H1 (cell line): Measurements from ENCODE around the gene IFNAR2. TPM values are rescaled to one million over a fixed set of nuclear protein-coding genes. Genes with fewer than 3 reads are reported as not detected.

Experiments used
- CTCF ChIA-PET: fragments of 300-600 bp; sonication (Branson Sonifier 250); formaldehyde crosslinking; loops from one replicate; lab custom pipeline; 2021; ENCODE audit not compliant: partially characterized antibody; lab: Charles Lee
- POLR2A ChIA-PET: fragments of 300-600 bp; sonication (Branson Sonifier 250); formaldehyde crosslinking; loops from one replicate; lab custom pipeline; 2021; ENCODE audit warnings: inconsistent platforms; ENCODE audit not compliant: partially characterized antibody; lab: Charles Lee
- DNase-seq, 2 experiments: peaks; one replicate each; pipeline versions ENCODE4 v3.0.0 to v3.0.0-alpha.2; 2010 to 2022; ENCODE audit warnings: low spot score in 2 of 2, low read depth in 1 of 2, mixed read lengths in 1 of 2
- FAIRE-seq: peaks from 2 replicates; lab custom pipeline; 2011; peaks lifted over from hg19 to GRCh38; lab: Jason Lieb, UNC
- H2AFZ ChIP-seq: 2 replicates; pipeline ENCODE4 v1.8.1; 2012; ENCODE audit warnings: low read length, inconsistent platforms
- H2AK5ac ChIP-seq: 2 replicates; pipeline ENCODE4 v1.6.1; 2013; ENCODE audit warnings: low read depth, low read length
- H2BK120ac ChIP-seq: replicated peaks from 2 replicates; pipeline ENCODE3; 2013; ENCODE audit warnings: low read depth, low read length, inconsistent platforms
- H2BK12ac ChIP-seq: 2 replicates; pipeline ENCODE4 v1.6.1; 2013; ENCODE audit warnings: low read depth, low read length
- H2BK15ac ChIP-seq: 2 replicates; pipeline ENCODE4 v1.6.1; 2013; ENCODE audit warnings: low read length
- H2BK20ac ChIP-seq: 2 replicates; pipeline ENCODE4 v1.6.1; 2013; ENCODE audit warnings: low read length
- H2BK5ac ChIP-seq: 2 replicates; pipeline ENCODE4 v1.6.1; 2013; ENCODE audit warnings: low read depth, low read length
- H3K14ac ChIP-seq: 2 replicates; pipeline ENCODE4 v1.6.1; 2013; ENCODE audit warnings: inconsistent platforms; ENCODE audit not compliant: insufficient read length
- H3K18ac ChIP-seq: 2 replicates; pipeline ENCODE4 v1.6.1; 2013; ENCODE audit warnings: low read length; ENCODE audit errors: extremely low read depth
- H3K23ac ChIP-seq: 2 replicates; pipeline ENCODE4 v1.6.1; 2013; ENCODE audit warnings: inconsistent platforms; ENCODE audit not compliant: insufficient read length
- H3K23me2 ChIP-seq: 2 replicates; pipeline ENCODE4 v1.6.1; 2013; ENCODE audit warnings: low read depth, low read length
- H3K27ac ChIP-seq: 2 replicates; pipeline ENCODE4 v1.6.1; 2011; ENCODE audit warnings: low read depth, low read length, inconsistent platforms
- H3K27me3 ChIP-seq, 4 experiments: replicated peaks in 1 of 4; 1 replicate in 1 of 4; 2 replicates in 3 of 4; pipeline versions ENCODE4 v1.6.1 to v1.8.1; 2011 to 2013; ENCODE audit warnings: low read length in 3 of 4, mild to moderate bottlenecking in 3 of 4, inconsistent platforms in 2 of 4, mixed read lengths in 2 of 4, moderate library complexity in 1 of 4; ENCODE audit not compliant: control insufficient read depth in 3 of 4, insufficient read depth in 3 of 4; ENCODE audit errors: extremely low read depth in 1 of 4
- H3K36me3 ChIP-seq, 4 experiments: 2 replicates each; pipeline versions ENCODE4 v1.6.1 to v1.8.1; 2011 to 2013; ENCODE audit warnings: mild to moderate bottlenecking in 4 of 4, low read length in 3 of 4, moderate library complexity in 2 of 4, control low read depth in 1 of 4, inconsistent platforms in 1 of 4; ENCODE audit not compliant: insufficient read depth in 4 of 4, control insufficient read depth in 2 of 4
- H3K4ac ChIP-seq: replicated peaks from 2 replicates; pipeline ENCODE3; 2013; ENCODE audit warnings: low read length, low read depth, mixed read lengths, inconsistent platforms; ENCODE audit not compliant: insufficient read length
- H3K4me1 ChIP-seq, 4 experiments: replicated peaks in 1 of 4; 1 replicate in 1 of 4; 2 replicates in 3 of 4; pipeline versions ENCODE4 v1.6.1 to v1.8.1; 2011 to 2013; ENCODE audit warnings: low read length in 3 of 4, inconsistent platforms in 2 of 4, mixed read lengths in 1 of 4; ENCODE audit not compliant: insufficient read depth in 4 of 4, control insufficient read depth in 3 of 4
- H3K4me2 ChIP-seq, 2 experiments: 2 replicates each; pipeline versions ENCODE4 v1.6.1 to v1.8.1; 2011 to 2013; ENCODE audit warnings: low read depth in 2 of 2, low read length in 2 of 2, control low read depth in 1 of 2, inconsistent platforms in 1 of 2, mild to moderate bottlenecking in 1 of 2; ENCODE audit not compliant: insufficient read depth in 1 of 2
- H3K4me3 ChIP-seq, 4 experiments: fragments of 200-600, 300-600 bp in 1 of 4; sonication (generic), shearing (Covaris generic), sonication (Bioruptor Twin) in 1 of 4; 2 replicates each; pipeline versions ENCODE4 v1.5.1 to v1.8.1; 2011 to 2016; ENCODE audit warnings: low read length in 4 of 4, low read depth in 3 of 4, control low read depth in 2 of 4, inconsistent platforms in 2 of 4, mild to moderate bottlenecking in 2 of 4, mixed read lengths in 1 of 4, moderate library complexity in 1 of 4; ENCODE audit not compliant: insufficient read depth in 2 of 4; ENCODE audit errors: extremely low read depth in 1 of 4
- H3K56ac ChIP-seq: replicated peaks from 2 replicates; pipeline ENCODE3; 2013; ENCODE audit warnings: low read depth, mild to moderate bottlenecking, mixed read lengths, low read length, inconsistent platforms; ENCODE audit not compliant: insufficient read length
- H3K79me1 ChIP-seq: 2 replicates; pipeline ENCODE4 v1.6.1; 2013; ENCODE audit warnings: low read depth, low read length, control low read depth
- H3K79me2 ChIP-seq, 2 experiments: 2 replicates each; pipeline versions ENCODE4 v1.6.1 to v1.8.1; 2012 to 2013; ENCODE audit warnings: low read length in 2 of 2, mild to moderate bottlenecking in 2 of 2, inconsistent platforms in 1 of 2; ENCODE audit not compliant: insufficient read depth in 2 of 2, control insufficient read depth in 1 of 2
- H3K9ac ChIP-seq, 4 experiments: replicated peaks in 1 of 4; 1 replicate in 1 of 4; 2 replicates in 3 of 4; pipeline versions ENCODE4 v1.6.1 to v1.8.1; 2011 to 2013; ENCODE audit warnings: low read depth in 3 of 4, low read length in 3 of 4, control low read depth in 2 of 4, mild to moderate bottlenecking in 2 of 4, moderate library complexity in 2 of 4, inconsistent platforms in 1 of 4; ENCODE audit errors: extremely low read depth in 1 of 4
- H3K9me3 ChIP-seq, 2 experiments: 2 replicates each; pipeline versions ENCODE4 v1.6.1 to v1.8.1; 2012 to 2013; ENCODE audit warnings: mild to moderate bottlenecking in 2 of 2, moderate library complexity in 2 of 2, control low read depth in 1 of 2, inconsistent platforms in 1 of 2, low read depth in 1 of 2, low read length in 1 of 2, mixed read lengths in 1 of 2; ENCODE audit not compliant: insufficient read depth in 2 of 2
- H4K20me1 ChIP-seq, 2 experiments: replicated peaks in 1 of 2; 2 replicates each; pipeline versions ENCODE3 to v1.8.1; 2011 to 2013; ENCODE audit warnings: inconsistent platforms in 2 of 2, low read length in 2 of 2, mild to moderate bottlenecking in 1 of 2; ENCODE audit not compliant: insufficient read depth in 2 of 2, control insufficient read depth in 1 of 2
- H4K5ac ChIP-seq: 2 replicates; pipeline ENCODE4 v1.6.1; 2013; ENCODE audit warnings: low read length, low read depth, mixed read lengths, inconsistent platforms; ENCODE audit not compliant: insufficient read length
- H4K8ac ChIP-seq: 2 replicates; pipeline ENCODE4 v1.8.0; 2013; ENCODE audit warnings: mild to moderate bottlenecking, moderate library complexity, low read length, inconsistent platforms; ENCODE audit not compliant: insufficient read depth; ENCODE audit errors: extremely low read depth
- H4K91ac ChIP-seq: replicated peaks from 2 replicates; pipeline ENCODE3; 2013; ENCODE audit warnings: low read length, mixed read lengths, inconsistent platforms; ENCODE audit not compliant: insufficient read length
- EZH2 ChIP-seq: fragments of 200-600 bp; sonication (generic); IDR thresholded peaks from 2 replicates; pipeline ENCODE4 v1.7.1; 2012; ENCODE audit warnings: low read depth, mild to moderate bottlenecking, moderate library complexity, low read length, inconsistent platforms; ENCODE audit not compliant: severe bottlenecking
- FOSL1 ChIP-seq: IDR thresholded peaks from 2 replicates; pipeline ENCODE4 v1.6.1; 2011; ENCODE audit warnings: mild to moderate bottlenecking, low read depth, low read length, moderate library complexity; ENCODE audit not compliant: insufficient read depth
- HDAC2 ChIP-seq, 2 experiments: fragments of 300-600 bp in 1 of 2; sonication (generic) in 1 of 2; IDR thresholded peaks; 2 replicates each; pipeline ENCODE4 v1.6.1; 2011 to 2012; ENCODE audit warnings: low read depth in 2 of 2, low read length in 2 of 2, mild to moderate bottlenecking in 2 of 2, moderate library complexity in 2 of 2, borderline replicate concordance in 1 of 2, inconsistent platforms in 1 of 2
- KDM1A ChIP-seq: fragments of 200-600, 300-600 bp; sonication (generic); IDR thresholded peaks from 2 replicates; pipeline ENCODE4 v1.7.1; 2016; ENCODE audit warnings: mild to moderate bottlenecking, low read length, borderline replicate concordance
- NANOG ChIP-seq: IDR thresholded peaks from 2 replicates; pipeline ENCODE4 v1.6.1; 2011; ENCODE audit warnings: low read length, low read depth, mild to moderate bottlenecking, inconsistent platforms; ENCODE audit not compliant: insufficient read depth, poor library complexity, severe bottlenecking
- SAP30 ChIP-seq: fragments of 300-600 bp; sonication (generic); IDR thresholded peaks from 2 replicates; pipeline ENCODE4 v1.7.1; 2012; ENCODE audit warnings: low read length, moderate library complexity, mild to moderate bottlenecking, inconsistent platforms; ENCODE audit not compliant: insufficient read depth, insufficient replicate concordance
- SIRT6 ChIP-seq: IDR thresholded peaks from one replicate; pipeline ENCODE4 v1.7.1; 2012; ENCODE audit warnings: low read length, inconsistent platforms
- SUZ12 ChIP-seq: fragments of 200-600 bp; sonication (generic); IDR thresholded peaks from 2 replicates; pipeline ENCODE4 v1.6.1; 2012; ENCODE audit warnings: mild to moderate bottlenecking, inconsistent platforms, low read length, moderate library complexity, mixed read lengths
- WGBS, 2 experiments: shearing (Covaris generic) in 1 of 2; methylation state at CpG; one replicate each; pipeline versions ENCODE4 v1.1.6 to v1.1.7; 2013 to 2015; ENCODE audit warnings: low lambda C conversion rate in 2 of 2, mixed read lengths in 2 of 2, inconsistent platforms in 1 of 2, low coverage in 1 of 2, missing lambda C conversion rate in 1 of 2; ENCODE audit not compliant: insufficient replicate concordance in 2 of 2, insufficient coverage in 1 of 2, insufficient read length in 1 of 2; ENCODE audit errors: extremely low coverage in 1 of 2, missing lambda C conversion rate in 1 of 2; 5-methylcytosine and 5-hydroxymethylcytosine counted together
- polyA plus RNA-seq, 7 experiments: library from polyadenylated mRNA; depleted of rRNA in 3 of 7; stranded (reverse) in 5 of 7; unstranded in 2 of 7; fragments of >200 nt in 5 of 7; fragments of 200-250 nt in 2 of 7; gene quantifications; 1 replicate in 5 of 7; 2 replicates in 1 of 7; 4 replicates in 1 of 7; pipeline versions ENCODE4 v1.2.1 to v1.2.3, GENCODE V29; 2011 to 2013; ENCODE audit warnings: missing spikeins in 2 of 7, mixed read lengths in 2 of 7
- total RNA-seq: library from RNA; stranded (reverse); fragmentation: NEBNext Ultra II Directional; extraction: Animal tissue kit (Norgen Biotek cat#: 25700); gene quantifications from 2 replicates; pipeline ENCODE4 v1.2.1, GENCODE V29; 2021

Gene IFNAR2
- total and polyA plus RNA-seq, 2 of the 8 experiments (the other 6 are each of a cell fraction or from before 2014, with no cell fraction given) = 12.2 to 16.1 TPM

DNA sequence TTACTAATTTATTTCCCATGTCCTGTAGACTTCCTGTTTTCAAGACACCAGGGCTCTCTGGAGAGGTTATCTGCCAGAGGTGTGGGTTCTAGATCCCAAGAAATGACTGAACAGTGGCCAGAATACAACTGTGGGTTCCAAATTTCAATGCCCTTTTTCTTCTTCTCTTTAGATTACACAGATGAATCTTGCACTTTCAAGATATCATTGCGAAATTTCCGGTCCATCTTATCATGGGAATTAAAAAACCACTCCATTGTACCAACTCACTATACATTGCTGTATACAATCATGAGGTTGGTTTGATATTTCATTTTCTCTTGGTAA lies 15.0 kb downstream of the IFNAR2 start:
- POLR2A ChIA-PET = interaction anchor here (1.0 kb wide), 1 partner anchor 10 kb away, joined by 3 read pairs; no protein-coding TSS in a partner anchor
- FAIRE-seq = no peak

More for the DNA sequence above, 15.0 kb downstream of the IFNAR2 start:
- H4K8ac ChIP-seq = no peak overlapping the region
- H3K36me3 ChIP-seq = peaks cover 10 to 49% (median 22%) of the 10 kb centered on the region in 4 experiments
- H2BK120ac ChIP-seq = no peak overlapping the region
- H3K23me2 ChIP-seq = no peaks in the 10 kb centered on the region
- H3K9me3 ChIP-seq = peaks cover 6 to 8% of the 10 kb centered on the region in 2 experiments
- no peak overlapping the region for H3K14ac ChIP-seq
- CTCF ChIA-PET = interaction anchor here (0.7 kb wide), 1 partner anchor 46 kb away, joined by 3 read pairs; no protein-coding TSS in a partner anchor
- DNase-seq = no peak
- no peaks in the 10 kb centered on the region for H3K27me3 ChIP-seq
- TF ChIP-seq SIRT6 = no peak
- no peak for TF ChIP-seq SAP30
- no peak for TF ChIP-seq HDAC2 (IDR thresholded peaks at IDR 0.05; ENCODE audit: borderline replicate concordance in 1 of 2, low read depth in 2 of 2, low read length in 2 of 2)
- no peak for TF ChIP-seq SUZ12
- no peak for TF ChIP-seq NANOG
- no peak for TF ChIP-seq KDM1A
- no peak for TF ChIP-seq FOSL1
- no peak for TF ChIP-seq EZH2
- TF ChIP-seq, all 59 proteins: peak for 0
- H3K9ac ChIP-seq = no peak overlapping the region
- H4K20me1 ChIP-seq = no peaks in the 10 kb centered on the region
- H2BK20ac ChIP-seq = no peak overlapping the region
- no peaks in the 10 kb centered on the region for H3K79me1 ChIP-seq
- 94% methylated on average over 2 of the region's 2 CpGs; no CpG with 5 or more reads in 1 of the 2 experiments for WGBS, 2 experiments
- H2AK5ac ChIP-seq = no peak overlapping the region
- H2AFZ ChIP-seq = no peak overlapping the region
- no peak overlapping the region for H3K27ac ChIP-seq
- no peak overlapping the region for H4K91ac ChIP-seq
- no peak overlapping the region for H3K56ac ChIP-seq
- no peak overlapping the region for H3K4ac ChIP-seq
- H3K79me2 ChIP-seq = no peaks in the 10 kb centered on the region
- H4K5ac ChIP-seq = no peak overlapping the region
- H3K4me2 ChIP-seq = no peak overlapping the region
- H3K4me1 ChIP-seq = no peaks in the 10 kb centered on the region
- H3K23ac ChIP-seq = no peak overlapping the region
- H2BK12ac ChIP-seq = no peak overlapping the region
- no peak overlapping the region for H3K18ac ChIP-seq
- H2BK5ac ChIP-seq = no peak overlapping the region
- no peak overlapping the region for H3K4me3 ChIP-seq
- no peak overlapping the region for H2BK15ac ChIP-seq
